Measurements from ENCODE around the gene CASKIN1. TPM values are rescaled to one million over a fixed set of nuclear protein-coding genes. Genes with fewer than 3 reads are reported as not detected.

The CASKIN1 gene
- total and polyA plus RNA-seq, 2 donors from 2014 or later, result 0.30 to 0.66 TPM

DNA sequence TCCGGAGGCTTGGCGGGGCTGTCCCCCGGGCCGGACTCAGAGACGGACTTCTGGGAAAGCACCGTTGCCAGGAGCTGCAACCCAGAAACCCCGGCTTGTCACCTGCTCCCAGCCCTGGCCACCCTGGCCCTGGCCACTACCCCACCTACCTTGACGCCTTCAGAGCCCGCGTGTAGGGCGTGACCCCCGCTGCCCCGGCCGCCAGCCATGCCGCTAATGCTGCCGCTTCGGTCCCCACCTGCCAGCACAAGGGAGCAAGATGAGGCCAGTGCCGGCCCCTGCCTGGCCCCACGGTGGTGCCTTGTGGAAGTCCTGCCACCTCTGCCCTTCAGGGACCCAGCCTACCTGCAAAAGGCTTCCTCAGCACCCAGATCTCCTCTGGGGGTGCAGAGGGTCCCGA is 11.4 kb downstream of the CASKIN1 start:
- no peaks in the 10 kb centered on the region for H3K27me3 ChIP-seq (ENCODE audit: control insufficient read depth, insufficient read depth, low read length)
- H3K36me3 ChIP-seq (ENCODE audit: control insufficient read depth in 2 of 3, insufficient read depth in 3 of 3, low read length in 3 of 3), result no peaks in the 10 kb centered on the region
- no peak overlapping the region for H3K9ac ChIP-seq (ENCODE audit: low read length in 3 of 3)
- H3K4me1 ChIP-seq (ENCODE audit: control insufficient read depth in 2 of 3, insufficient read depth in 2 of 3, low read depth in 1 of 3, low read length in 3 of 3), result no peaks in the 10 kb centered on the region
- H3K27ac ChIP-seq (ENCODE audit: low read depth in 2 of 2, low read length in 2 of 2), result no peak overlapping the region
- intact Hi-C loops (cut with DNase I), result no loop called here
- H3K9me3 ChIP-seq (ENCODE audit: control insufficient read depth in 2 of 3, insufficient read depth in 1 of 3, low read length in 3 of 3), result no peaks in the 10 kb centered on the region
- FAIRE-seq (no peak), DNase-seq (no peak)
- no peak for TF ChIP-seq CTCF (IDR thresholded peaks at IDR 0.05; ENCODE audit: borderline replicate concordance, extremely low read depth, insufficient read depth)
- H3K4me3 ChIP-seq (ENCODE audit: low read length in 3 of 3), result no peak overlapping the region

GRCh38 chr16:2184346-2184745 is 12.1 kb downstream of the CASKIN1 start:
- intact Hi-C loops (cut with DNase I), result no loop called here
- H3K27me3 ChIP-seq (ENCODE audit: control insufficient read depth, insufficient read depth, low read length), result no peaks in the 10 kb centered on the region
- DNase-seq, result no peak
- no peak for FAIRE-seq
- no peaks in the 10 kb centered on the region for H3K9me3 ChIP-seq (ENCODE audit: control insufficient read depth in 2 of 3, insufficient read depth in 1 of 3, low read length in 3 of 3)
- TF ChIP-seq CTCF (IDR thresholded peaks at IDR 0.05; ENCODE audit: borderline replicate concordance, extremely low read depth, insufficient read depth), result no peak
- H3K4me3 ChIP-seq (ENCODE audit: low read length in 3 of 3), result no peak overlapping the region
- no peaks in the 10 kb centered on the region for H3K4me1 ChIP-seq (ENCODE audit: control insufficient read depth in 2 of 3, insufficient read depth in 2 of 3, low read depth in 1 of 3, low read length in 3 of 3)
- no peak overlapping the region for H3K9ac ChIP-seq (ENCODE audit: low read length in 3 of 3)
- no peaks in the 10 kb centered on the region for H3K36me3 ChIP-seq (ENCODE audit: control insufficient read depth in 2 of 3, insufficient read depth in 3 of 3, low read length in 3 of 3)
- H3K27ac ChIP-seq (ENCODE audit: low read depth in 2 of 2, low read length in 2 of 2), result no peak overlapping the region

DNA sequence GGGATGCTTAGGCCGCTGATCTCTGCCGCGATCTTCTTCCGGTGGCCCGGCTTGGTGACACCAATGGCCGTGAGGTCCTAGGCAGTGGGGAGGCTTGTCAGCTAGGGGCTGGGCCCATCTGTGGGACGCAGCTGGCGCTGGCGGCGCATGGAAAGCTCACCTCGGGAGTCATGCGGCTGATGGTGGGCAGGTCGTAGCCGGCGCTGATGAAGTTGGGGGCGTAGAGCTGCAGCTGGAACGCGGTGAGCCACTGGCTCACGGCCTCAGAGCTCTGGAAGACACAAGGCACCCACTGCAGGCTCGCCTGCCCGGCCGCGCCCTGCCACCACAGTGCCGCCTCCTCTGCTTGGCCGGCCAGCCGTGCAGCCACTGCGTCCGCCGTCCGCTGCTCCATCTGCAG is 12.7 kb downstream of the CASKIN1 start:
- H3K9ac ChIP-seq (ENCODE audit: low read length in 3 of 3), result no peak overlapping the region
- no peak overlapping the region for H3K4me3 ChIP-seq (ENCODE audit: low read length in 3 of 3)
- no peaks in the 10 kb centered on the region for H3K9me3 ChIP-seq (ENCODE audit: control insufficient read depth in 2 of 3, insufficient read depth in 1 of 3, low read length in 3 of 3)
- no peak for TF ChIP-seq CTCF (IDR thresholded peaks at IDR 0.05; ENCODE audit: borderline replicate concordance, extremely low read depth, insufficient read depth)
- H3K27me3 ChIP-seq (ENCODE audit: control insufficient read depth, insufficient read depth, low read length), result no peaks in the 10 kb centered on the region
- H3K4me1 ChIP-seq (ENCODE audit: control insufficient read depth in 2 of 3, insufficient read depth in 2 of 3, low read depth in 1 of 3, low read length in 3 of 3), result no peaks in the 10 kb centered on the region
- FAIRE-seq, result no peak
- DNase-seq, result no peak
- no peak overlapping the region for H3K27ac ChIP-seq (ENCODE audit: low read depth in 2 of 2, low read length in 2 of 2)
- H3K36me3 ChIP-seq (ENCODE audit: control insufficient read depth in 2 of 3, insufficient read depth in 3 of 3, low read length in 3 of 3), result no peaks in the 10 kb centered on the region
- intact Hi-C loops (cut with DNase I), result no loop called here

- Histone ChIP-seq H3K36me3 (ENCODE audit: control insufficient read depth in 2 of 3, insufficient read depth in 3 of 3, low read length in 3 of 3) (no peaks in the 10 kb centered on the region), H3K27ac (ENCODE audit: low read depth in 2 of 2, low read length in 2 of 2) (no peak overlapping the region), H3K9me3 (ENCODE audit: control insufficient read depth in 2 of 3, insufficient read depth in 1 of 3, low read length in 3 of 3) (no peaks in the 10 kb centered on the region), H3K9ac (ENCODE audit: low read length in 3 of 3) (no peak overlapping the region), H3K4me3 (ENCODE audit: low read length in 3 of 3) (no peak overlapping the region), H3K4me1 (ENCODE audit: control insufficient read depth in 2 of 3, insufficient read depth in 2 of 3, low read depth in 1 of 3, low read length in 3 of 3) (no peaks in the 10 kb centered on the region), H3K27me3 (ENCODE audit: control insufficient read depth, insufficient read depth, low read length) (no peaks in the 10 kb centered on the region)
- DNase-seq (no peak), FAIRE-seq (no peak)
- no peak for TF ChIP-seq CTCF (IDR thresholded peaks at IDR 0.05; ENCODE audit: borderline replicate concordance, extremely low read depth, insufficient read depth)
- intact Hi-C loops (cut with DNase I), result no loop called here
Observed at GRCh38 chr16:2181952-2182351, 14.5 kb downstream of the CASKIN1 start.

Data from kidney (tissue), 14 donors.